Measurements from ENCODE around the gene DSP. TPM values are rescaled to one million over a fixed set of nuclear protein-coding genes. Genes with fewer than 3 reads are reported as not detected.

The DSP gene
- total and polyA plus RNA-seq, 7 donors, result 0.10 to 0.49 (median 0.26) TPM

- DNase-seq, result no peak
- no peak for ATAC-seq
- Histone ChIP-seq H3K27ac (no peak overlapping the region), H3K4me1 (peaks cover 18% of the 10 kb centered on the region), H3K9me3 (no peaks in the 10 kb centered on the region), H3K36me3 (ENCODE audit: insufficient read depth in 1 of 2, low read depth in 1 of 2) (peaks cover under 1 to 12% of the 10 kb centered on the region in 2 donors), H3K4me3 (peak overlapping the region; percentile 90), H3K27me3 (ENCODE audit: insufficient read depth in 3 of 3, low read length in 2 of 3) (no peaks in the 10 kb centered on the region)
- intact Hi-C loops (cut with DNase I), result loop anchor here in 1 of 2 donors (10.0 kb wide), 1 partner anchor 274 kb away; the partner anchor contains the start of gene SSR1
- 58 to 86% (median 62%) methylated on average over 3 of the region's 3 CpGs for WGBS, 3 donors
- TF ChIP-seq, protein P1, sequence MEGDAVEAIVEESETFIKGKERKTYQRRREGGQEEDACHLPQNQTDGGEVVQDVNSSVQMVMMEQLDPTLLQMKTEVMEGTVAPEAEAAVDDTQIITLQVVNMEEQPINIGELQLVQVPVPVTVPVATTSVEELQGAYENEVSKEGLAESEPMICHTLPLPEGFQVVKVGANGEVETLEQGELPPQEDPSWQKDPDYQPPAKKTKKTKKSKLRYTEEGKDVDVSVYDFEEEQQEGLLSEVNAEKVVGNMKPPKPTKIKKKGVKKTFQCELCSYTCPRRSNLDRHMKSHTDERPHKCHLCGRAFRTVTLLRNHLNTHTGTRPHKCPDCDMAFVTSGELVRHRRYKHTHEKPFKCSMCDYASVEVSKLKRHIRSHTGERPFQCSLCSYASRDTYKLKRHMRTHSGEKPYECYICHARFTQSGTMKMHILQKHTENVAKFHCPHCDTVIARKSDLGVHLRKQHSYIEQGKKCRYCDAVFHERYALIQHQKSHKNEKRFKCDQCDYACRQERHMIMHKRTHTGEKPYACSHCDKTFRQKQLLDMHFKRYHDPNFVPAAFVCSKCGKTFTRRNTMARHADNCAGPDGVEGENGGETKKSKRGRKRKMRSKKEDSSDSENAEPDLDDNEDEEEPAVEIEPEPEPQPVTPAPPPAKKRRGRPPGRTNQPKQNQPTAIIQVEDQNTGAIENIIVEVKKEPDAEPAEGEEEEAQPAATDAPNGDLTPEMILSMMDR (IDR thresholded peaks at IDR 0.05), result no peak
These were observed 47.8 kb downstream of the DSP start for GRCh38 chr6:7589221-7589620.

GRCh38 chr6:7589949-7590917 is 48.8 kb downstream of the DSP start, which contains the start of gene SNRNP48:
Gene SNRNP48, plus strand, starts transcription at chr6:7590198. Its CDS starts 60 bp downstream, at chr6:7590258.
- H3K27me3 ChIP-seq (ENCODE audit: insufficient read depth in 3 of 3, low read length in 2 of 3), result no peaks in the 10 kb centered on the region
- H3K27ac ChIP-seq, result peak within 1 kb of the TSS; percentile 75
- H3K4me3 ChIP-seq, result peak within 1 kb of the TSS; percentile 90
- TF ChIP-seq, protein P1 (IDR thresholded peaks at IDR 0.05), result no peak
- peak; percentile 100 for ATAC-seq
- DNase-seq, result peak; percentile 94 to 97
- 0 to 1% (median 1%) methylated on average over 63 to 72 of the region's 72 CpGs for WGBS, 3 donors
- peaks cover 3 to 22% of the 10 kb centered on the region in 2 donors for H3K36me3 ChIP-seq (ENCODE audit: insufficient read depth in 1 of 2, low read depth in 1 of 2)
- intact Hi-C loops (cut with DNase I), result loop anchor here (5.0 to 10.0 kb wide), 2 partner anchors 198 to 275 kb away; partner anchors contain the start of gene SSR1 (in 1 of the 2)
- H3K4me1 ChIP-seq, result peaks cover 18% of the 10 kb centered on the region
- no peaks in the 10 kb centered on the region for H3K9me3 ChIP-seq

- peak overlapping the region; percentile 90 for H3K4me3 ChIP-seq
These were observed 49.4 kb downstream of the DSP start for GRCh38 chr6:7590918-7591302.

DNA sequence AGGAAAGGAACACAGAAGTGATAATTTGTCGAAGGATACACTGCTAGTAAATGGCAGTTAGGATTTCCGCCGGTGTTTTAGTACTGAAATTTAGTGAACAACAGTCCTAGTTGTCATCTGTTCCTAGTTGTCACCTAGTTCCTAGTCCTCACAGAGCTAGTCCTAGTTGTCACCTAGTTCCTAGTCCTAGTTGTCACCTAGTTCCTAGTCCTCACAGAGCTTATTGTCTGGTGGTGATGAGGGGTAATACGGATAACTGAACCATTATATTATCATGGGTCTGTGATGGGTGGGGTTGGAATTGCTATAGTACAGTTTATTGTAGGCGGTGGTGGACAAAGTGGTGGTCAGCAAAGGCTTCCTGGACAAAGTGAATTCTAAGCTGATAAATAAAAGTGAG is 50.3 kb downstream of the DSP start:
- WGBS, 3 donors, result 96 to 99% (median 97%) methylated on average over 5 of the region's 5 CpGs
- ATAC-seq, result no peak
- Histone ChIP-seq H3K9me3 (no peaks in the 10 kb centered on the region), H3K27ac (no peak overlapping the region), H3K4me3 (peak overlapping the region; percentile 90), H3K4me1 (peaks cover 18% of the 10 kb centered on the region), H3K36me3 (ENCODE audit: insufficient read depth in 1 of 2, low read depth in 1 of 2) (peaks cover 3 to 37% of the 10 kb centered on the region in 2 donors), H3K27me3 (ENCODE audit: insufficient read depth in 3 of 3, low read length in 2 of 3) (no peaks in the 10 kb centered on the region)
- TF ChIP-seq, protein P1 (IDR thresholded peaks at IDR 0.05), result no peak
- intact Hi-C loops (cut with DNase I), result loop anchor here in 1 of 2 donors (5.0 kb wide), 1 partner anchor 199 kb away; no protein-coding TSS in a partner anchor
- DNase-seq, result no peak

More at GRCh38 chr6:7590918-7591302, 49.4 kb downstream of the DSP start:
- Histone ChIP-seq H3K36me3 (ENCODE audit: insufficient read depth in 1 of 2, low read depth in 1 of 2) (peaks cover 3 to 28% of the 10 kb centered on the region in 2 donors), H3K27ac (peak overlapping the region; percentile 75), H3K9me3 (no peaks in the 10 kb centered on the region), H3K4me1 (peaks cover 18% of the 10 kb centered on the region), H3K27me3 (ENCODE audit: insufficient read depth in 3 of 3, low read length in 2 of 3) (no peaks in the 10 kb centered on the region)
- WGBS, 3 donors, result 11 to 22% (median 15%) methylated on average over 10 of the region's 10 CpGs
- peak in 3 of 4 donors; percentile 15 to 51 (median 33) for ATAC-seq
- intact Hi-C loops (cut with DNase I), result loop anchor here in 1 of 2 donors (5.0 kb wide), 1 partner anchor 199 kb away; no protein-coding TSS in a partner anchor
- TF ChIP-seq, protein P1 (IDR thresholded peaks at IDR 0.05), result no peak
- no peak for DNase-seq

Data from psoas muscle (tissue), 8 donors.